G401 (cell line): ENCODE measurements around the gene GGA3. TPM values are rescaled to one million over a fixed set of nuclear protein-coding genes. Genes with fewer than 3 reads are reported as not detected.
"Not testable (repeated sequence)": the region's sequence is repeated elsewhere in the genome, so short reads cannot be mapped to it uniquely, and the experiment has no call there.

Source experiments
- DNase-seq: peaks from one replicate; pipeline ENCODE4 v3.0.0-alpha.2; 2015; ENCODE audit warnings: low spot score
- in situ Hi-C: cut with HindIII; loops from 2 replicates; pipeline ENCODE4 v1.10.0; 2016; ENCODE audit warnings: low sequenced_read_pairs, mixed read lengths
- total RNA-seq: library from RNA; depleted of rRNA; stranded (reverse); fragments of >200 nt; shearing (Covaris generic); gene quantifications from 2 replicates; pipeline ENCODE4 v1.2.3, GENCODE V29; 2014

The GGA3 gene
- total RNA-seq, 1 experiment from 2014 or later = 25.4 TPM

DNA sequence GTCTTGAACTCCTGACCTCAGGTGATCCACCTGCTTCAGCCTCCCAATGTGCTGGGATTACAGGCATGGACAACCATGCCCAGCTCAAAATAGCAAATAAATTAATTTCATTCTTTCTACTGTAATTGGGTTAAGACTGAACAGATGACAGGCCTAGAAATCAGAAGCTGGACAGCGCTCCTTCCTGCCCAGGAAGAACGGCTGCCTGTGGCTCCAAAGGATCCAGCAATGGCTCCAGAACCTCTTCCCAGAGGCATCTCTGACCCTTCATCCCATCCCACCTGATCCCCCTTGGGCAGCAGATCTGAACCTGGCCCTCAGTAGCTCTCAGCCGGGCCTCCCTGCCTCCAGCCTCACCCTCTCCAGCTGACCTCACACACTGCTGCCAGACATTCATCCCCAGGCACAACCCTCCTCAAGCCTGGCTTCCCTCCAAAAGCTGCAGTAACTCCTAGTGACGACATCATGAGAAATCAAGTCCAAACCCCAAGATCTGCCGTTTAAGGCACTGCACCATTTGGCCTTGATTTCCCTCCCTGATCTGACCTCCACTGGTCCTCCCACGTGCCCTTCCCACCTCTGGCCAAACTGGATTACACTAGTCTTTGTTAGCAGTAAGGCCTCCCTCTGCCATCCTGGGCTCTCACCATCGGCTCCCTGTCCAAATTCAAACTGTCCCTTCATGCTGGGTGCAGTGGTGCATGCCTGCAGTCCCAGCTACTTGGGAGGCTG is 12.7 kb upstream of the GGA3 start:
- no peak for DNase-seq
- in situ Hi-C loops = no loop called here

DNA sequence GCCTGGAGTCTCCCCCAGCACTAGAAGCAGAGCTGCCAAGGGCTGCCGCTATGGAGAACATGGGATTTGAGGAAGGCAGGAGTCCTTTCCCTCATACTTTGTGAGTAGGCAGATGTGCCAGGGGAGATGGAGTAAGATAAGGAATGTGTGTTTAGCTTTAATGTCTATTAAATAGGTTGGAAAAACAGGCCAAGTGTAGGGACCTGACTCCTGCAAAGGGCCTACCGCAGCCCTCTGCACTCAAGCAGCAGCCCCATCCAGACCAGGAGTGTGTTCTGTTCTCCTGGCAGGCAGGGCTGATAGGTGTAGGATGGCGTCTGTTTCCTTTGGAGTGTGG is 11.4 kb upstream of the GGA3 start:
- in situ Hi-C loops = no loop called here
- no peak for DNase-seq

DNA sequence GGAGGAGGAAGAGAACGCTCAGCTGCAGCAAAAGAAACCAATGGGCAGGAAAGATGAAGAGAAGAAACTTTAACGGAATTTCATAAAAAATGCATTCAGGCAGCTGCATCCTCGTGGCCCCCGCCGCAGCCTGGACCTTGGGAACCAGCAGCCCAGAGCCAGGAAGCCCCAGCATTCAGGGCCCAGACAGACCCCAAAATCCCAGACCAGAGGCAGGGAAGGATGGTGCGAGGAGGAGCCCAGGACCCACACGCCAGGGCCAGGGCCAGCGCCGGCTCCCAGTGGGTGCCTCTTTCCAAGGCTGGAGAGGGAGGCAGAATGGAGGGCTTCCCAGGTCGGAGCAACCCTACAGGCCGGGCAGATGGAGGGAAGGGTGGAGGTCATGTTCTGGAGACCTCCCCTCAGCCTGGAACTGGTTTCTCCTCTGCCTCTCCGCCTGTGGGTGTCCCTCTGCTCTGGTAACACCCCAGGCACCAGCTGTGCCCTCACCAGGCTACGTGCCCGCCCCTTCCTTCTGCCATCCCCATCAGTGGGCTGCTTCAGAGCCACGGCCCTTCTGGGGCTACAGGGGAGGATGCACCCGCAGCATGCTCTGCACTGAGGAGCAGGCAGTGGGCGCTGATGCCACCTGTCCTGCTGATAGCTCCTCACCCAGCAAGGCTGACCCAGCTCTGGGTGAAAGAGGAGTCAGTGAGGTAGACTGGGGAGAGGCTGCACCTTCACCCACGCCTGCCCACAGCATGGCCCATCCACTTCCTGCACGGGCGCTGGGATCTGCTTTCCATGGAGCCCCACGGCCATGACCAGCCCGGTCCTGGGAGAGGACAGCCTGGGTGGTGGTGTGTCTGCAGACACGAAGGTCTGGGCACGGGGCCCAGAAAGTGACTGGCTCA is 10.8 kb upstream of the GGA3 start:
- in situ Hi-C loops = no loop called here
- DNase-seq = peak; percentile 82

DNA sequence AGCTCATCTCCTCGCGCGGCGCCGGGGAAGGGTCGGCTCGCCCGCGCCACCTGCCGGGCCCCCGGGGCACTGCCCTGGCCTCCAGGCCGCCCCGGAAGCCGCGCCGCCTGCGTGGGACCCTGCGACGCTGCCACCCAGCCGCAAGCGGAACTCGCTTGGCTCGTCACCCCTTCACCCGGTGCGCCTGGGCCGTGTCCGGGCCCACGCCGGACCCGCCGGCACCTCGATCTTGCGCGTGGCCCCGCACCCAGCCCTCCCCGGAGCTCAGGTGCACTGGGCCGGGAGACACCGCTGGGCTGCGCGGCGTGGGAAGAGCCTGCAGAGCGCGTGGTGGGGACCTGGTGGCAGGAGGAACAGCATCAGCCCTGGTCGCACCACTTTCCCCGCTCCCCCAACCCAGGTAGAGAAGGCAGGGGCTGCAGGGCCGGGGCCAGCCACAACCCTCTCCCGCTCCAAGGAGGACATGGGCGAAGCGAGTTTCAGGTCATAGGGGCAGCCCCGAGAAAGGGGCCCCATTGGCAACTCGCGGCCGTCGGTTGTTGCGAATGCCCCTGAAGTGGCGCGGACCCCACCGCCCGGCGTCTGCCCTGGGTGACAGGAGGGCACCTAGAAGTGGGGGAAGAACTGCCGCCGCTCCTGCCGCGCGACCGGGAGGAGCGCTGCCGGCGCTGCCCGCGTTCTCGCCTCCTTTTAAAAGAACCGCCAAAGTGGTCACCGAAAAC is 10.0 kb upstream of the GGA3 start:
- in situ Hi-C loops = no loop called here
- peak; percentile 47 for DNase-seq

DNA sequence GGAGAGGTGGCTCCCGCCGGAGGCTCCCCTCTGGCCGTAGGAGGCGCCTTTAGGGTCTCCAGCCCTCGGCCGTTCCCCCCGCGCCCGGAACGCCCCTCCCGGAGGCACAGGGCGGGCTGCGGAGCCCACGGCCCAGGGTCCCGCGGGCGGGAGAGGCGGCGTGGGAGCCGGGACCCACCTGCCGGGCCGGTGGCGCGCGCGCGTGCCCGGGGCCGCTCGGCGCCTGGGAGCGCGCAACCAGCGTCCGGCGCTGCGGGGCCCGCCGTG is 9.5 kb upstream of the GGA3 start, which contains the start of gene MIF4GD:
TSS of gene MIF4GD (minus strand) at position 266 of the 267 bp plus-strand sequence. CDS start 1,036 bp downstream, outside the sequence.
- in situ Hi-C loops = no loop called here
- peak; percentile 67 for DNase-seq

DNA sequence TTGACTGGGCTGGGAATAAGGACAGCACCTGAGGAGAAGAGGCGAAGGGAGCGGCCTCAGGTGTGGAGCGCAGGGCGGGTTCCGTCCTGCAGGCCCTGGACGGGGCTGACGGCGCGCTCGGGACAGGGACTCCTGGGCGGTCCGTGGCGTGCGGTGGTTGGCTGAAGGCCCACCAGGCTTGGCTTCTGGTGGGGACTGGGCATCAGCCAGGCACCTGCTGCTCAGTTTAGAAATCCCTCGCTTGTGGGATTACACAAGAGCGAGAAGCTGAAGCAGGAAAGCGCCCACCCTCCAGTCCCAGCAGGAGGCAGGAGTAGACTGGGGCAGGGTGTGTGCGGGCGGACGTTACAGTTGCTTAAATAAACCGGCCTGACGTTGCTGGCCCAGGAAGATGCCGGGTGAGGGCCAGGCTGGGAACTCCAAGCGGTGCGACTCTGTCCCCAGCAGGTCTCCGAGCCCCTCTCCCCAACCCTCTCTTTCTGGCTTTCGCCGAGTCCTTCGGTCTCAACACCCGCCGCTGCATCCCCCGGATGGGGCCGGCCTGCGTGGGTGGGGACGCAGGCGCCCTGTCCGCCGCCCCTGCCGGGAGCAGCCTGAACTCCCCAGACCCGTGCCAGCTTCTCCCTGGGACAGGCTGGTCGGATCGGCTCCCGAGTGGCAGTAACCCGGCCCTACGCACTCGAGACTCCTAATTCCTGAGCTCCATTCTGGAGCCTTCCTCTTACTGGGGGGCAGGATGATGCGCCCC is 9.0 kb upstream of the GGA3 start:
- peak; percentile 63 for DNase-seq
- in situ Hi-C loops = no loop called here

DNA sequence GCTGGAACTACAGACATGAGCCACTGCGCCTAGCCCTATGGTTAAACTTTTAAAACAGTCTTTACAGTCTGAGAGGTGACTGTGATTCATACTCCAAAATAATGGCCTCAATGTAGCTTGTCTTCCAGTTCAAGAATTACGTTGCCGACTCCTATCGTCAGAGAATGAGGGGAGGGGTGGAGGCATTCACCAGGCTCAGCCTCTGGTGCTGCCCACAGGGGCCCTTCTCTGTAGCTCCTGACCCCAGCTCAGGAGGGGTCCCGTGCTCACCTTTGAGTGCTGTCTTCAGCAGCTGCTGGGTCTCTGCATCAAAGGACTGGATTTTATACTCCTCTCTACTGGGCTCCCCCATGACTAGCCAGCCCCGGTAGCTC is 8.4 kb upstream of the GGA3 start:
- in situ Hi-C loops = no loop called here
- no peak for DNase-seq

DNA sequence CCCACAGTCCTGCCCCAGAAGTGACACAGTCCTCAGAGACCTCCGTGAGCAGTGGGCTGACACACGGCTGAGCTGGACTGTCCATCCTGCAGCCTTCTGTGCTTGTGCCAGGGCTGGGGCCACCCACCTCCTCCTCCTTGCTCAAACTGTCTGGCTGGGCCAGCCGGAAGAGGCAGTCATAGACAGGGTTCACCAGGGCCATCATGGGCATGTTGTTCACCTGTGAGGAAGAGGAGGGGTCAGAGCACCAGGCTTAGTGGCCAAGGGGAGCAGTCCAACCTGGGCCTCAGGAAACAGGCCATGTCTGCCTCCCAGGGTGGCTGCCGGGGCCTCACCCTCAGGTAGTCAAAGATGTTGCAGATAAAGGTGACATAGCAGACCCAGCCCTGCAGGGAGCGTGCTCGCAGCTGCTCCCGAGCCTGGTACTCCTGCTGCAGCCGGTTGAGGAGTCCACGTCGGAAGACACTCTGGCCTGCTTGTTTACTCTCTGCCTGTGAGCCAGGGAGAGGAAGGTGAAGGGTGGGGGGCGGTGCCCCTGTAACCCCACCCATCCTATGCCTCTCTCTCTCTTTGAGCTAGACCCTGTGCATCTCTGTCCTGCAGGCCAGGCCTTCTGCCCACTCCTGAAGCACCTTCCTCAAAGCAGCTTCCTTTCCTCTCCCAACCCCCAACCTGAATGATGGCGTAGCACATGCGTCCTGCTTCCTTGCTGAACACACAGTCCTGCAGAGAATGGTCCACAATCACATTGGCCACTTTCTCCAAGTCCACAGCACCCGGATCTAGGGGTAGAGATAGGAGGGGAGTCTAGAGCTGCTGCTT is 6.2 kb upstream of the GGA3 start:
- DNase-seq = peak; percentile 20
- in situ Hi-C loops = no loop called here

DNA sequence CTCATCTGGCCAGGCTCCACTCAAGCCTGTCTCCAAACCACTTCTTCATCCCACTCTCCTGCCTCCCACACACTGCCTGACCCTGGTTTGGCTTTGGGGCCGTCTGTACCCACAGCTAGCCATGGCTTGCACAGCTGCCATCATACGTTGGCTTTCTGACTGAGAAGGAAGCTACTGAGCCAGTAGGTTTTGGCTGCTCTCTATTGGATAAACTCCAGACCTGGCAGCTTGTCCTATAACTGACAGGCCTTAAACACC is 5.7 kb upstream of the GGA3 start:
- in situ Hi-C loops = no loop called here

DNA sequence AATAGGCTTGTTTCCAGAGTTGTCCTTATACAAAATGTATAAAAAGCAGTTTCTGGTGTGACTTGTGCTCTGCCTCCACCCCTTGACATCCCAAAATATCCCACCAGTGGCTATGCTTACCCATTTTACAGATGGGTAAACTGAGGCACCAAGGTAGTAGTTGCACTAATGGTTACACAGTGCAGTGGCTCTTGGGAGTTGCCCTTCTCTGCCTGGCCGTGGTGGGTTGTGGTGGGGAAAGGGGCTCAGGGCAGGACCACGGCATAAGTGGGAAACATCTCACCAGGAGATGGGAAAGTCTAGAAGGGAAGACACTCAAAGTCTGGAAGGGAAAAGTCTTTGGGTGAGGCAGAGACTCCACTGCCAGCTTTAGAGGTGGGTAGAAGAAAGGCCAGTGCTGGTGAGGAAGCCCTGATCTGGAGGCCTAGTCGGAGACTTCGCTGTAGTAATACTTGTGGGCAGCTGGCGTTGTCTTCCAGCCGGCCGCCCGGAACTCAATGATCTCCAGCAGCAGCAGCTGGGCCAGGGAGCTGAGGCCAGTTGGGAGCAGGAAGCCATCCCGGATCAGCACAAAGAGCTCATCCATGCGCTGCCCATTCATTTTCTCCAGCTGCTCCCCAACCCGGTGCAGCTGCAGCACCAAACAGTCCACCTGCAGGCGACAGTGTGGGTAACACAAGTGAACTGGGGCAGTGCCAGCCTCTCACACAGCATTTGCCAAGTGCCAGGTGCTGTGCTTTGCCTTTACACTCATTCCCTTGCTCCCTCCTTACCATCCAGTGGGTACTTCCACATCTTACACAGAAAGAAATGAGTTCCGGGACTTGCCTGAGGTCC is 5.1 kb upstream of the GGA3 start:
- in situ Hi-C loops = no loop called here
- DNase-seq = no peak

More for the DNA sequence above, 5.7 kb upstream of the GGA3 start:
- peak; percentile 14 for DNase-seq

DNA sequence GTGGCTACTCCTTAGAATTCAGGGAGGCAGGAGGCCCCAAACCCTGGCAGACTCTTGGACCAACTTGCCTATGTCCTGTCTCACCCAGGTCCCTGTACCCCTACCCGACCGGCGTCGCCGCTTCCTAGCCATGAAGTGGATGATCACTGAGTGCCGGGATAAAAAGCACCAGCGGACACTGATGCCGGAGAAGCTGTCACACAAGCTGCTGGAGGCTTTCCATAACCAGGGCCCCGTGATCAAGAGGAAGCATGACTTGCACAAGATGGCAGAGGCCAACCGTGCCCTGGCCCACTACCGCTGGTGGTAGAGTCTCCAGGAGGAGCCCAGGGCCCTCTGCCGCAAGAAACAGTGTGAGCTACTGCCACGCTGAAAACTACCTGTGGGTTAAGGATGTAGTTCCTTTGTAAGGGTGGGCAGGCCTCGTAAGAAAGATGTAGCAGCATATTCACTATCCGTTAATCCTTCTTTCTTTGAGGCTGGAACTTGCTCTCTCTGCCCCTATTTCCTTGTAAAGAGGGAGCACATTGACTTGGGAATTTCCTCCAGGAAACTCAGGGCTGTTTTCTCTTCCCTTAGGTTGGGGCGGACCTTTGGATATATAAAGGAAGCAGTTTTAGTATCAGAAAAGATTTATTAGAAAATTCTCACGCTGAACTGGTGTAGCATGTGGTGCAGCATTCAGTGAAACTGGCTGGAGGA is 4.4 kb upstream of the GGA3 start:
- in situ Hi-C loops = no loop called here

DNA sequence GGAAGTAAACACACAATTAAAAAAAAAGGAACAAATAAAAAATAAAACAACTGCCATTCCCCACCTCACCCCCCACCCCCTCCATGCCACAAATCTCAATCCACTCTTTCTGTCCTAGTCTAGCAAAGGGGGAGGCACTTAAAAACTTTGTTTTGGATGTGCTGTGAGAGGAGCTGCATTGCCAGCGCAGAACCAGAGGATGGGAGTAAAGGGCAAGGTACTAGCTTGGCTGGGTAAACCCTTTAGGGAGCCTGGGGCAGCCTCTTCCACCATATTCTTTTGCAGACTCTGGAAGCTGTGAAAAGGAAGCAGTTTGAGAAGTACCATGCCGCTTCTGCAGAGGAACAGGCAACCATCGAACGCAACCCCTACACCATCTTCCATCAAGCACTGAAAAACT is 1.6 kb upstream of the GGA3 start:
- DNase-seq = no peak
- in situ Hi-C loops = no loop called here

More for the DNA sequence above, 4.4 kb upstream of the GGA3 start:
- DNase-seq = no peak

DNA sequence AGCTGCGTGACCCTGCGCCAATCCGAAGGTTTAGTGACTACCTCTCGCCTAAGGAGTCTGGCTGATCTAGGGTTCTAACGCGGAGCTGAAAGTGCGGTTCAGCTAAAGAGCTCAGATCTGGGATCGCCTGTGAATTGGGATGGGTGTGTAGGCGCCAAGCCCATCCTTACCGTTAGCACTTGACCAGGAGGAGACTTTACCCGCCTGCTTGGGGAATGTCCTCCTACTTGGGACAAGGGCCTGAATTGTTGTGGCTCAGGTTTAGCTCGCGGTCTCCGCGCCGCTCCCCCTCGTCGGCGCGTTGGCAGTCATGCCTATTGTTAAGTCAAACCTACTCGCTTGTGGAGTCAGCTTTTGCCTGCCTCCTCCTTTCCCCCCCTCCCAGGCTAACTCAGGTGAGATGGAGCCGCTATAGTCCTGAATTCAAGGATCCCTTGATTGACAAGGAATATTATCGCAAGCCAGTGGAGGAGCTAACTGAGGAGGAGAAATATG is 753 bp upstream of the GGA3 start:
- no peak for DNase-seq
- in situ Hi-C loops = no loop called here

DNA sequence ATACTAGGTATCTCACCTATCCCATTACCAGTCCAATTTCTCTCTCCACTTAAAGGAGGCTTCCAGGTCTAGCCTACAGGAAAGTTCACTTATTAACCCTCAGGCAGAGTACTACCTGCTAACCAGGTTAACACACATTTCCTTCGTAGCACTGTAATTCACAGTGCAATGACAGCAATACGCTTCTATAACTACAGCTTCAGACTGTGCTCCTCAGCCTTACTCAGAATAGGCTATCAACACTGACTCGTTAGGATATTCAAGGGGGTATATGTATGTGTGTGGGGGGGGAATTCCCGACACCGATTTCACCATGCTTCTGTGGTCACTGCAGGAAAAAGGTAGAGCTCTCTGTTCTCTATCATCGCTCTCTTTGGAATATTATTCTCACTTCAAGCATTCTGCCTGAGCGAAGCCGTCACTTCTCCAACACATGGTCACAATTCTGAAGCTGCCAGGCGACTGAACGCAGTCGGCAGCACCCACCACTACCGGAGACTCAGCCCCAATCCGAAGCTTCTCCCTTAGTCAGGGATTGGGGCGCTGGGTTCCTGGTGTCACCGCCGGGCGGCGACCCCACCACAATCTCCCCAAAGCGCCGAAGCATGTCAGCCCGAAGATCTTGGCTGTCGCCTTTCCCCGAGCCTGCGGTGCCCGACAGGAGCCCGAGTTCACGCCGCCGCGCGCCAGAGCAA is 618 bp downstream of the GGA3 start:
- no peak for DNase-seq
- in situ Hi-C loops = no loop called here

DNA sequence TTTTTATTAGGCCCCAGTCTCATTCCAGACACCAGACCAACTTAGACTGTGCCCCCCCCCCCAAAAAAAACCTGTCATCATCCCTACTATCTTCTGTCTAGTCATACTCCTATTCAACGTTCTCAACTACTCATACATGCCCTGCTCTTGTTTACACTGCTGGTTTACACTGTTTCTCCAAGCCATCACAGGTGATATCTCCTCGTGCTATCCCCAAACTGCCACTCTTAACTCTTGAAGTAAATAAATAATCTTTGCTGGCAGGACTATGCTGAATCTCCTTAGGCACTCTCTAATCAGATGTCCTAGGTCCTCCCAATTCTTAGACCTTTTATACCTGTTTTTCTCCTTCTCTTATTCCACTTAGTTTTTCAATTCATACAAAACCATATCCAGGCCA is 4.2 kb downstream of the GGA3 start:
- DNase-seq, in situ Hi-C loops: not testable (repeated sequence)

DNA sequence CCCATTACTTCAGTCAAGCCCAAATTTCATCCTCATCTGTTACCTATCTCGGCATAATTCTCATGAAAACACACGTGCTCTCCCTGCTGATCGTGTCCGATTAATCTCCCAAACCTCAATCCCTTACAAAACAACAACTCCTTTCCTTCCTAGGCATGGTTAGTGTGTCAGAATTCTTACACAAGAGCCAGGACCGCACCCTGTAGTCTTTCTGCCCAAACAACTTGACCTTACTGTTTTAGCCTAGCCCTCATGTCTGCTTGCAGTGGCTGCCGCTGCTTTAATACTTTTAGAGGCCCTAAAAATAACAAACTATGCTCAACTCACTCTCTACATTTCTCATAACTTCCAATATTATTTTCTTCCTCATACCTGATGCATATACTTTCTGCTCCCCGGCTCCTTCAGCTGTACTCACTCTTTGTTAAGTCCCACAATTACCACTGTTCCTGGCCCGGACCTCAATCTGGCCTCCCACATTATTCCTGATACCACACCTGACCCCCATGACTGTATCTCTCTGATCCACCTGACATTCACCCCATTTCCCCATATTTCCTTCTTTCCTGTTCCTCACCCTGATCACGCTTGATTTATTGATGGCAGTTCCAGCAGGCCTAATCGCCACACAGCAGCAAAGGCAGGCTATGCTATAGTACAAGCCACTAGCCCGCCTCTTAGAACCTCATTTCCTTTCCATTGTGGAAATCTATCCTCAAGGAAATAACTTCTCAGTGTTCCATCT is 5.3 kb downstream of the GGA3 start:
- in situ Hi-C loops, DNase-seq: not testable (repeated sequence)
